HepG2 (cell line): ENCODE measurements around the gene ZNF821. TPM values are rescaled to one million over a fixed set of nuclear protein-coding genes. Genes with fewer than 3 reads are reported as not detected.

Experiments used
- KDM1A ChIP-seq: IDR thresholded peaks from 2 replicates; pipeline ENCODE4 v1.6.1; 2016; ENCODE audit warnings: missing compliant biosample characterization
- MEIS2 ChIP-seq: sonication (generic); formaldehyde crosslinking; IDR thresholded peaks from 2 replicates; pipeline ENCODE4 v1.9.0; 2021; ENCODE audit warnings: mild to moderate bottlenecking, missing genetic modification reagents
- PRDM15 ChIP-seq: sonication (generic); formaldehyde crosslinking; IDR thresholded peaks from 2 replicates; pipeline ENCODE4 v1.4.0; 2020; ENCODE audit warnings: missing genetic modification reagents
- RBFOX2 ChIP-seq: fragments of 200-400 bp; formaldehyde crosslinking; IDR thresholded peaks from 2 replicates; pipeline ENCODE4 v1.6.1; 2017; ENCODE audit warnings: low read depth, mild to moderate bottlenecking, low read length
- RXRA ChIP-seq: sonication (generic); formaldehyde crosslinking; IDR thresholded peaks from 2 replicates; pipeline ENCODE4 v1.5.1; 2020; ENCODE audit warnings: missing genetic modification reagents
- SNAPC2 ChIP-seq: sonication (generic); formaldehyde crosslinking; IDR thresholded peaks from 2 replicates; pipeline ENCODE4 v1.8.1; 2022; ENCODE audit warnings: mild to moderate bottlenecking, missing genetic modification reagents
- ZBTB46 ChIP-seq: sonication (generic); formaldehyde crosslinking; IDR thresholded peaks from 2 replicates; pipeline ENCODE4 v1.4.0; 2020; ENCODE audit warnings: mild to moderate bottlenecking, missing genetic modification reagents, borderline replicate concordance
- ZFP37 ChIP-seq: sonication (generic); formaldehyde crosslinking; IDR thresholded peaks from 2 replicates; pipeline ENCODE4 v1.4.0; 2020; ENCODE audit warnings: missing genetic modification reagents, borderline replicate concordance
- ZNF143 ChIP-seq: sonication (generic); formaldehyde crosslinking; IDR thresholded peaks from 2 replicates; pipeline ENCODE4 v1.4.0; 2020; ENCODE audit warnings: missing genetic modification reagents
- ZNF205 ChIP-seq: IDR thresholded peaks from 2 replicates; pipeline ENCODE4 v1.6.1; 2018; ENCODE audit warnings: missing biosample characterization, missing genetic modification reagents
- ZNF234 ChIP-seq: sonication (generic); formaldehyde crosslinking; conservative IDR thresholded peaks from 2 replicates; pipeline ENCODE4 v1.5.1; 2020; ENCODE audit warnings: mild to moderate bottlenecking, missing genetic modification reagents
- ZNF263 ChIP-seq: sonication (generic); formaldehyde crosslinking; IDR thresholded peaks from 2 replicates; pipeline ENCODE4 v1.4.0; 2020; ENCODE audit warnings: missing genetic modification reagents
- ZNF383 ChIP-seq: sonication (generic); formaldehyde crosslinking; IDR thresholded peaks from 2 replicates; pipeline ENCODE4 v1.4.0; 2020; ENCODE audit warnings: missing genetic modification reagents, mild to moderate bottlenecking, borderline replicate concordance
- ZNF747 ChIP-seq: sonication (generic); formaldehyde crosslinking; IDR thresholded peaks from 2 replicates; pipeline ENCODE4 v1.8.1; 2023; ENCODE audit warnings: missing genetic modification reagents, mild to moderate bottlenecking, borderline replicate concordance
- ZNF773 ChIP-seq: sonication (generic); formaldehyde crosslinking; IDR thresholded peaks from 2 replicates; pipeline ENCODE4 v1.4.0; 2020; ENCODE audit warnings: missing genetic modification reagents, borderline replicate concordance
- ZNF788 ChIP-seq: sonication (generic); formaldehyde crosslinking; IDR thresholded peaks from 2 replicates; pipeline ENCODE4 v1.5.0; 2020; ENCODE audit warnings: mild to moderate bottlenecking, missing genetic modification reagents, borderline replicate concordance
- ZSCAN22 ChIP-seq: sonication (generic); formaldehyde crosslinking; IDR thresholded peaks from 2 replicates; pipeline ENCODE4 v1.4.0; 2020; ENCODE audit warnings: mild to moderate bottlenecking, missing genetic modification reagents
- polyA plus RNA-seq, 8 experiments: library from polyadenylated mRNA; depleted of rRNA in 3 of 8; stranded (reverse) in 7 of 8; unstranded in 1 of 8; fragments of >200 nt; fragmentation: Illumina TruSeq in 4 of 8; extraction: Trizol in 4 of 8; gene quantifications; 2 replicates each; pipeline versions ENCODE4 v1.2.1 to v1.2.3, GENCODE V29; 2011 to 2016; ENCODE audit warnings: low read depth in 4 of 8, missing spikeins in 1 of 8, mixed read lengths in 1 of 8; ENCODE audit not compliant: insufficient read depth in 1 of 8
- total RNA-seq, 5 experiments: library from RNA; depleted of rRNA; stranded (reverse); fragments of >200 nt; fragmentation: Illumina TruSeq; extraction: Trizol; gene quantifications; 2 replicates each; pipeline ENCODE4 v1.2.3, GENCODE V29; 2016; ENCODE audit warnings: low read depth in 1 of 5
- TF ChIP-seq, protein P1 (sequence below): sonication (generic); formaldehyde crosslinking; IDR thresholded peaks from 2 replicates; pipeline ENCODE4 v1.4.0; 2020; ENCODE audit warnings: missing genetic modification reagents
- TF ChIP-seq, protein P2 (sequence below): sonication (generic); formaldehyde crosslinking; IDR thresholded peaks from 2 replicates; pipeline ENCODE4 v1.5.0; 2020; ENCODE audit warnings: missing genetic modification reagents

Gene ZNF821
- total and polyA plus RNA-seq, 2 of the 13 experiments (the other 11 are each of a cell fraction or from before 2014, with no cell fraction given): 7.0 to 9.1 TPM

DNA sequence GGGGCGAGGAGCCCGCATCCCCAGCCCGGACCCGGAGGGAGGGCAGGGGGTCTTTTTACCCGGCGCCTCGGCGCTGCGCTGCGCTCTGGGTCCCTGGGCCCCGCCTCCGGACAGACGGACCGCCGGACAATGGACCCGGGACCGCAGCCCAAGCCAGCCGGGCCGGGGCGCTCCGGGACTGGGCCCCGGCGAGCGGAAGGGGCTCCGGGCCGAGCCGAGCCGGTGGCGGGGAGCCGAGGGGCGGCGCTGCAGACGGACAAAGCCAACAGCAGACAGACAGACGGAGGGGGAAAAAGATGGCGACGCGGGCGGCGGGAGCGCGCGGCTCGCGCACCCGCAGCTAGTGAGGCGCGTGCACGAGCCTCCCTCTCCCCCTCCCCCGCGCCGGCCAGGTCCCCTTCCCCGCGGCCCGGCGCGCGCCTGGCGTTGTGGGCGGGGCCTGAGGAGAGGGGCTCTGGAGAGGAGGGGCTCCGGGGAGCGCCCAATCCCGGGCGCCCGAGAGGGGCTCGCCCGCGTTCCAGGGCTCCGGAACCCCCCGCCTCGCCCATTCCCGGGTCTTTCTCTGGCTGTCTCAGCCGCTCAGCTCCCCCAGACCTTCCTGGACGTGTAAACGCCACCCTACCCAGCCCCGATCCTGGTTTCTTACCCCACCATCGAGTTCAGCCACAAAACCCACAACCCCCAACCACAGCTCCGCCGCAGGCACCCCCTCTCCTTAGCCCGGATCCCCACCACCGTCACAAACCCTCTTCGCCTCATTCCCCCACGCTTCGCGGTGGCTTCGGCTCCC, at the start of gene ZNF821 (continued):
- TF ChIP-seq PRDM15 (CRISPR knock-in tag): no peak
- TF ChIP-seq ZNF263 (CRISPR knock-in tag): peak; percentile 29; the same call in 1 of the 2 replicates
- peak; percentile 29; the same call in 1 of the 2 replicates for TF ChIP-seq ZNF773 (CRISPR knock-in tag)
- TF ChIP-seq, protein P1, sequence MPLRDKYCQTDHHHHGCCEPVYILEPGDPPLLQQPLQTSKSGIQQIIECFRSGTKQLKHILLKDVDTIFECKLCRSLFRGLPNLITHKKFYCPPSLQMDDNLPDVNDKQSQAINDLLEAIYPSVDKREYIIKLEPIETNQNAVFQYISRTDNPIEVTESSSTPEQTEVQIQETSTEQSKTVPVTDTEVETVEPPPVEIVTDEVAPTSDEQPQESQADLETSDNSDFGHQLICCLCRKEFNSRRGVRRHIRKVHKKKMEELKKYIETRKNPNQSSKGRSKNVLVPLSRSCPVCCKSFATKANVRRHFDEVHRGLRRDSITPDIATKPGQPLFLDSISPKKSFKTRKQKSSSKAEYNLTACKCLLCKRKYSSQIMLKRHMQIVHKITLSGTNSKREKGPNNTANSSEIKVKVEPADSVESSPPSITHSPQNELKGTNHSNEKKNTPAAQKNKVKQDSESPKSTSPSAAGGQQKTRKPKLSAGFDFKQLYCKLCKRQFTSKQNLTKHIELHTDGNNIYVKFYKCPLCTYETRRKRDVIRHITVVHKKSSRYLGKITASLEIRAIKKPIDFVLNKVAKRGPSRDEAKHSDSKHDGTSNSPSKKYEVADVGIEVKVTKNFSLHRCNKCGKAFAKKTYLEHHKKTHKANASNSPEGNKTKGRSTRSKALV: no peak
- 0 out of 2 replicates have a peak, but pooled peaks have one; percentile 5 for TF ChIP-seq ZFP37 (CRISPR knock-in tag)
- 0 out of 2 replicates have a peak, but pooled peaks have one; percentile 51 for TF ChIP-seq ZNF383 (CRISPR knock-in tag)
- no peak for TF ChIP-seq KDM1A (CRISPR knock-in tag)
- peak; percentile 91 for TF ChIP-seq ZSCAN22 (CRISPR knock-in tag)
- peak; percentile 76 for TF ChIP-seq ZNF205 (CRISPR knock-in tag)
- TF ChIP-seq ZNF143 (CRISPR knock-in tag): 0 out of 2 replicates have a peak, but pooled peaks have one; percentile 6
- TF ChIP-seq, protein P2, sequence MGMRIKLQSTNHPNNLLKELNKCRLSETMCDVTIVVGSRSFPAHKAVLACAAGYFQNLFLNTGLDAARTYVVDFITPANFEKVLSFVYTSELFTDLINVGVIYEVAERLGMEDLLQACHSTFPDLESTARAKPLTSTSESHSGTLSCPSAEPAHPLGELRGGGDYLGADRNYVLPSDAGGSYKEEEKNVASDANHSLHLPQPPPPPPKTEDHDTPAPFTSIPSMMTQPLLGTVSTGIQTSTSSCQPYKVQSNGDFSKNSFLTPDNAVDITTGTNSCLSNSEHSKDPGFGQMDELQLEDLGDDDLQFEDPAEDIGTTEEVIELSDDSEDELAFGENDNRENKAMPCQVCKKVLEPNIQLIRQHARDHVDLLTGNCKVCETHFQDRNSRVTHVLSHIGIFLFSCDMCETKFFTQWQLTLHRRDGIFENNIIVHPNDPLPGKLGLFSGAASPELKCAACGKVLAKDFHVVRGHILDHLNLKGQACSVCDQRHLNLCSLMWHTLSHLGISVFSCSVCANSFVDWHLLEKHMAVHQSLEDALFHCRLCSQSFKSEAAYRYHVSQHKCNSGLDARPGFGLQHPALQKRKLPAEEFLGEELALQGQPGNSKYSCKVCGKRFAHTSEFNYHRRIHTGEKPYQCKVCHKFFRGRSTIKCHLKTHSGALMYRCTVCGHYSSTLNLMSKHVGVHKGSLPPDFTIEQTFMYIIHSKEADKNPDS: no peak
- TF ChIP-seq ZNF747 (CRISPR knock-in tag): no peak
- TF ChIP-seq RXRA (CRISPR knock-in tag): no peak
- TF ChIP-seq MEIS2: no peak
- TF ChIP-seq SNAPC2 (CRISPR knock-in tag): no peak
- TF ChIP-seq ZBTB46 (CRISPR knock-in tag): peak; percentile 80; the same call in 1 of the 2 replicates
- TF ChIP-seq ZNF234 (CRISPR knock-in tag): no peak
- TF ChIP-seq RBFOX2: peak; percentile 84
- no peak for TF ChIP-seq ZNF788 (CRISPR knock-in tag)
